Measurements from ENCODE around the gene IARS1. TPM values are rescaled to one million over a fixed set of nuclear protein-coding genes. Genes with fewer than 3 reads are reported as not detected.

The IARS1 gene
- total RNA-seq (2022) (390 and 403 TPM in 2 replicates), Bru-seq, nascent RNA (percentile 98 among the genes with signal in this experiment), BruChase-seq, experiment 1, labeled RNA remaining after a 6-hour chase (percentile 98 among the genes with signal in this experiment), BruChase-seq, experiment 2, labeled RNA remaining after a 2-hour chase (percentile 98 among the genes with signal in this experiment)
- long read RNA-seq, full-length matches to known transcripts = 405 of 1,250 reads
- long read RNA-seq, partial matches to known transcripts = 677 of 1,250 reads
- long read RNA-seq, other reads (novel, unspliced or antisense) = 168 of 1,250 reads

DNA sequence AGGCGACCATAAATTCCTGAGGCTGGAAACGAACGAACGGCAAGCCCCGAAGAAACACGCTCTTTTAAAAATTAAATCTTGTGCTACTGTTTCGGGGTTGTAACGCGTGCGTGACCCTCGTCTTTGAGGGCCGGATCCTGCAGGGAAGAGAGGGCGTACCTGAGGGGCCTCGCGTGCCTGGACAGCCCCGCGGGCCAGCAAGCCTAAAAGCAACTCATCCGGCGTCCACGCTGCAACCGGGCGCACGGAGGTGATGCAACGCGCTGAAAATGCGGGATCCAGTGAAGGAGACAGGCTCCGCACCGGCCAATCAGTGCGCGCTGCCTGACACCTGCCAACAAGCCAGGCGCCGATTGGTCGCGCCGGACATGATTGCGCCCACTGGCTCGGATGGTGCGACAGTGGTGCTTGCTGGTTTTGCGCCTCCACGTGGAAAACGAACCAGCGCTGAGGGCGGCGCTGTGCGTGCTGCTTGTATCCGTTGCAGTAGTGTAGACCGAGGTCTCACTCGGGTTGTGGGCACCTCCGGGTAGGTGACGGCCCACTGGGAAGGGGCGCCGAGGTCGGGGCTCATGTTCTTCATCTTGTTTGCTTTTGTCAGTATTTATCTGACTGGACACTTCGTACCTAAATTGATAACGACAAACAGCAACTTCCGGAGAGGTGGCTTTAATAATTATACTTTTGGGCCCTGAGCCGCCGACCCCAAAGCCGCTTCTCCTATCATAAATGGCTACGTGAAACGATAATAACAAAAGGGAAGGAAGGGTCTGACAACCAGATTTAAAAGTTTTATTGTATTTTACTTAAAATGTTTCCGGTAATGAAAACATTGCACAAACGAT lies at the start of gene IARS1:
TSS of gene IARS1 (minus strand) at position 246 of the 845 bp plus-strand sequence. CDS start 4,278 bp downstream, outside the sequence.
- peaks cover 77% of the 10 kb centered on the region for H3K36me3 Mint-ChIP-seq (ENCODE audit: insufficient read depth, unreplicated experiment)
- intact Hi-C loops (cut with micrococcal nuclease) = loop anchor here (1.0 to 5.0 kb wide), 3 partner anchors 32 to 155 kb away; partner anchors contain the start of genes CENPP and NOL8

DNA sequence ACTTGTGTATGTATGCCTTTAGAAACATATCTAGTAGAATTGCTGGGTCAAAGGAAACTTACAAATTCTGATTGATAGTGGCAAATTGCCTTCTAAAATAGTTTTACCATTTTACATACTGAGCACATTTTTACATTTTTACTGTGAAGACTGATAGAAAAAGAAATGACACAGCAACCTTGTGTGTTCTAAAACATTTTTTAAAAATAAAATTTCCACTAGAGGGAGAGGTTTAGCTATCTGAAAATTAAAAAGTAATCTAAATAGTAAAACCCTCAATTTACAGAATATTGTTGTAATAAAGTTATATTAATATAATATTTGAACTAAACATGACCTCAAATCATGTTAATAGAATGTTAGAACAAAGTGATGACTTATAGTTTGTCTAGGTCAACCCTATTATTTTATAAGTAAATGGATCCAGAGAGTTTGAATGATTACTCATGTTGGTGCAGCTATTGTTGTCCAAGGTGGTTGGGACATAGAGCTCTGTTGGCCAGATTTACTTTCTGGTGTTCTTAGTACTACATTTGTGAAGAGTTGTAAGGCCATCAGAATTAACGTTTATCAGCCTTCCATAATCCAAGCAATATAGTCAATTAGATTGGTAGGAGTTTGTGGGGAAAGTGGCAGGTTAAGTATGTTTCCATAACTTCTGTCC lies 49.5 kb upstream of the IARS1 start:
- POLR2A ChIA-PET = interaction anchor here (0.9 to 2.9 kb wide), 8 partner anchors 11 to 328 kb away, joined by 3 to 11 read pairs (median 4); partner anchors contain the start of gene CENPP
- intact Hi-C loops (cut with micrococcal nuclease) = loop anchor here (1.0 to 5.0 kb wide), 4 partner anchors 96 to 449 kb away; no protein-coding TSS in a partner anchor
- Mint-ChIP-seq H3K27me3 (ENCODE audit: insufficient read depth, unreplicated experiment) (no peaks in the 10 kb centered on the region), H3K4me1 (ENCODE audit: insufficient read depth, unreplicated experiment) (no peaks in the 10 kb centered on the region), H3K9me3 (ENCODE audit: unreplicated experiment) (no peaks in the 10 kb centered on the region), H3K4me3 (ENCODE audit: unreplicated experiment) (no peak overlapping the region), H3K27ac (ENCODE audit: low read depth, unreplicated experiment) (peak overlapping the region; percentile 48), H3K36me3 (ENCODE audit: insufficient read depth, unreplicated experiment) (peaks cover 14% of the 10 kb centered on the region)
- no TSS peak for BruUV-seq (replicated peaks)
- TF ChIP-seq, protein P1, sequence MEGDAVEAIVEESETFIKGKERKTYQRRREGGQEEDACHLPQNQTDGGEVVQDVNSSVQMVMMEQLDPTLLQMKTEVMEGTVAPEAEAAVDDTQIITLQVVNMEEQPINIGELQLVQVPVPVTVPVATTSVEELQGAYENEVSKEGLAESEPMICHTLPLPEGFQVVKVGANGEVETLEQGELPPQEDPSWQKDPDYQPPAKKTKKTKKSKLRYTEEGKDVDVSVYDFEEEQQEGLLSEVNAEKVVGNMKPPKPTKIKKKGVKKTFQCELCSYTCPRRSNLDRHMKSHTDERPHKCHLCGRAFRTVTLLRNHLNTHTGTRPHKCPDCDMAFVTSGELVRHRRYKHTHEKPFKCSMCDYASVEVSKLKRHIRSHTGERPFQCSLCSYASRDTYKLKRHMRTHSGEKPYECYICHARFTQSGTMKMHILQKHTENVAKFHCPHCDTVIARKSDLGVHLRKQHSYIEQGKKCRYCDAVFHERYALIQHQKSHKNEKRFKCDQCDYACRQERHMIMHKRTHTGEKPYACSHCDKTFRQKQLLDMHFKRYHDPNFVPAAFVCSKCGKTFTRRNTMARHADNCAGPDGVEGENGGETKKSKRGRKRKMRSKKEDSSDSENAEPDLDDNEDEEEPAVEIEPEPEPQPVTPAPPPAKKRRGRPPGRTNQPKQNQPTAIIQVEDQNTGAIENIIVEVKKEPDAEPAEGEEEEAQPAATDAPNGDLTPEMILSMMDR (IDR thresholded peaks at IDR 0.05; ENCODE audit: unreplicated experiment) = peak; percentile 32
- CTCF ChIA-PET = interaction anchor here (0.6 to 3.4 kb wide), 23 partner anchors 9 to 447 kb away, joined by 3 to 24 read pairs (median 3); no protein-coding TSS in a partner anchor
- no peak for DNase-seq (ENCODE audit: unreplicated experiment)

More for the DNA sequence above, at the start of gene IARS1:
- Mint-ChIP-seq H3K27me3 (ENCODE audit: insufficient read depth, unreplicated experiment) (no peaks in the 10 kb centered on the region), H3K4me1 (ENCODE audit: insufficient read depth, unreplicated experiment) (peaks cover 27% of the 10 kb centered on the region), H3K9me3 (ENCODE audit: unreplicated experiment) (no peaks in the 10 kb centered on the region), H3K27ac (ENCODE audit: low read depth, unreplicated experiment) (peak within 1 kb of the TSS; percentile 96), H3K4me3 (ENCODE audit: unreplicated experiment) (peak within 1 kb of the TSS; percentile 80)
- TF ChIP-seq, protein P1 (IDR thresholded peaks at IDR 0.05; ENCODE audit: unreplicated experiment) = no peak
- CTCF ChIA-PET = interaction anchor here (0.7 to 2.8 kb wide), 5 partner anchors 16 to 159 kb away, joined by 3 to 18 read pairs (median 5); no protein-coding TSS in a partner anchor
- DNase-seq (ENCODE audit: unreplicated experiment) = peak; percentile 98
- POLR2A ChIA-PET = interaction anchor here (0.7 to 1.8 kb wide), 12 partner anchors 12 to 377 kb away, joined by 3 to 12 read pairs (median 4); partner anchors contain the start of genes CENPP, IPPK and NOL8
- BruUV-seq (replicated peaks) = TSS peak; percentile 90

DNA sequence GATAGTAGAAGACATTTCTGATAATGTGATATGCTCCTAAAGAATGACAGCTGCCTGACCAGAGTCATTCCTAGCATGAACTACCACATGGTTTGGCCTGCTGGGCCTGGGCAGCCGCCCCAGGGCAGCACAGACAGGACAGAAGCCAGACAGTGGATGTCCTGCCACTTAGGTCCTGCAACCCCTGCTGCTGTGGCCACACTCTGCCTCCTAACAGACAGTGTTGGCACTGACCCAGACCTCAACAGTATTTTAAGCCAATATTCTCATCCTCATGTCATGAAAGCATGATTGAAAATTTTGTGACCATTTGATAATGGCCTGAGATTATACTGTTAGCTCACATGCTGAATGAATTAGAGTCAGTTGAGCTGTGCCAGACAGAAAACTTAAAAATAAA lies 48.1 kb upstream of the IARS1 start:
- intact Hi-C loops (cut with micrococcal nuclease) = loop anchor here (5.0 kb wide), 2 partner anchors 166 to 451 kb away; no protein-coding TSS in a partner anchor
- BruUV-seq (replicated peaks) = no TSS peak
- no peaks in the 10 kb centered on the region for H3K27me3 Mint-ChIP-seq (ENCODE audit: insufficient read depth, unreplicated experiment)
- TF ChIP-seq, protein P1 (IDR thresholded peaks at IDR 0.05; ENCODE audit: unreplicated experiment) = no peak
- no peak for DNase-seq (ENCODE audit: unreplicated experiment)
- ChIA-PET POLR2A (interaction anchor here (1.4 to 2.9 kb wide), 2 partner anchors 13 to 163 kb away, joined by 4 to 10 read pairs; no protein-coding TSS in a partner anchor), CTCF (interaction anchor here (0.7 kb wide), 1 partner anchor 236 kb away, joined by 3 read pairs; no protein-coding TSS in a partner anchor)
- no peaks in the 10 kb centered on the region for H3K9me3 Mint-ChIP-seq (ENCODE audit: unreplicated experiment)
- peaks cover 9% of the 10 kb centered on the region for H3K36me3 Mint-ChIP-seq (ENCODE audit: insufficient read depth, unreplicated experiment)
- no peaks in the 10 kb centered on the region for H3K4me1 Mint-ChIP-seq (ENCODE audit: insufficient read depth, unreplicated experiment)
- no peak overlapping the region for H3K4me3 Mint-ChIP-seq (ENCODE audit: unreplicated experiment)
- no peak overlapping the region for H3K27ac Mint-ChIP-seq (ENCODE audit: low read depth, unreplicated experiment)
